OCI-LY1 (cell line): ENCODE results near the gene TSPAN5.

Source experiments
- H2AFZ ChIP-seq: fragments of 200-600 bp; sonication (generic), shearing (Covaris generic); 2 replicates; pipeline ENCODE4 v1.6.0; 2014; ENCODE audit warnings: antibody characterized with exemption, mild to moderate bottlenecking, low read length
- H3F3A ChIP-seq: fragments of 200-600 bp; sonication (generic), shearing (Covaris generic); 2 replicates; pipeline ENCODE4 v1.6.0; 2014; ENCODE audit warnings: mild to moderate bottlenecking, antibody characterized with exemption, low read length, moderate library complexity; ENCODE audit not compliant: insufficient read depth
- H3K27ac ChIP-seq: fragments of 200-600 bp; sonication (generic); 2 replicates; pipeline ENCODE4 v1.5.1; 2014; ENCODE audit warnings: low read length, mixed run types, mild to moderate bottlenecking, low read depth; ENCODE audit not compliant: poor library complexity, severe bottlenecking
- H3K27me3 ChIP-seq: fragments of 200-600 bp; sonication (generic); 2 replicates; pipeline ENCODE4 v1.6.0; 2014; ENCODE audit warnings: antibody characterized with exemption, mild to moderate bottlenecking, low read length, moderate library complexity; ENCODE audit not compliant: insufficient read depth
- H3K36me3 ChIP-seq: fragments of 200-600 bp; sonication (generic); 2 replicates; pipeline ENCODE4 v1.6.1; 2014; ENCODE audit warnings: mild to moderate bottlenecking, antibody characterized with exemption, low read length, moderate library complexity, mixed read lengths; ENCODE audit not compliant: insufficient read depth
- H3K4me1 ChIP-seq: fragments of 200-600 bp; sonication (generic); 2 replicates; pipeline ENCODE4 v1.5.1; 2014; ENCODE audit warnings: mild to moderate bottlenecking, low read length, moderate library complexity; ENCODE audit not compliant: insufficient read depth, severe bottlenecking
- H3K4me2 ChIP-seq: fragments of 200-600 bp; sonication (generic), shearing (Covaris generic); 2 replicates; pipeline ENCODE4 v1.6.1; 2014; ENCODE audit warnings: low read length
- H3K4me3 ChIP-seq: fragments of 200-600 bp; sonication (generic); 2 replicates; pipeline ENCODE4 v1.5.1; 2014; ENCODE audit warnings: low read length, low read depth, mild to moderate bottlenecking, mixed read lengths; ENCODE audit not compliant: poor library complexity, severe bottlenecking
- H3K79me2 ChIP-seq: fragments of 200-600 bp; shearing (Covaris generic); 2 replicates; pipeline ENCODE4 v1.6.1; 2016; ENCODE audit warnings: mixed run types, low read length, mixed read lengths; ENCODE audit not compliant: insufficient read depth
- H3K9ac ChIP-seq: fragments of 200-600 bp; sonication (generic), shearing (Covaris generic); 2 replicates; pipeline ENCODE4 v1.6.1; 2014; ENCODE audit warnings: mild to moderate bottlenecking, low read length, mixed read lengths
- H3K9me2 ChIP-seq: fragments of 200-600 bp; sonication (generic), shearing (Covaris generic); 2 replicates; pipeline ENCODE4 v1.6.1; 2014; ENCODE audit warnings: low read depth, mild to moderate bottlenecking, low read length, mixed read lengths
- H3K9me3 ChIP-seq: fragments of 200-600 bp; shearing (Covaris generic); 2 replicates; pipeline ENCODE4 v1.6.1; 2014; ENCODE audit warnings: low read length, mixed read lengths
- H4K20me1 ChIP-seq: fragments of 200-600 bp; sonication (generic), shearing (Covaris generic); 2 replicates; pipeline ENCODE4 v1.6.0; 2016; ENCODE audit warnings: mild to moderate bottlenecking, low read length; ENCODE audit not compliant: insufficient read depth
- EZH2 ChIP-seq: fragments of 200-600 bp; sonication (generic), shearing (Covaris generic); IDR thresholded peaks from 2 replicates; pipeline ENCODE4 v1.8.0; 2017; ENCODE audit warnings: borderline replicate concordance, mixed run types, mild to moderate bottlenecking, antibody characterized with exemption, low read length, moderate library complexity, mixed read lengths
- TF ChIP-seq, protein P1 (sequence below): fragments of 200-600 bp; sonication (generic), shearing (Covaris generic); IDR thresholded peaks from 2 replicates; pipeline ENCODE4 v1.5.1; 2017; ENCODE audit warnings: mild to moderate bottlenecking, antibody characterized with exemption, low read length, moderate library complexity, mixed read lengths

Gene TSPAN5

GRCh38 chr4:98687876-98688275 lies 29.5 kb upstream of the TSPAN5 start:
- Histone ChIP-seq H3K27ac (no peak overlapping the region), H3K4me3 (no peak overlapping the region), H3K36me3 (no peaks in the 10 kb centered on the region), H3K9me3 (no peaks in the 10 kb centered on the region), H3K79me2 (no peaks in the 10 kb centered on the region), H2AFZ (no peak overlapping the region), H3F3A (no peaks in the 10 kb centered on the region), H4K20me1 (no peaks in the 10 kb centered on the region), H3K9me2 (no peaks in the 10 kb centered on the region), H3K9ac (no peak overlapping the region), H3K4me2 (no peak overlapping the region), H3K4me1 (no peaks in the 10 kb centered on the region), H3K27me3 (no peaks in the 10 kb centered on the region)
- TF ChIP-seq EZH2 = no peak
- TF ChIP-seq, protein P1, sequence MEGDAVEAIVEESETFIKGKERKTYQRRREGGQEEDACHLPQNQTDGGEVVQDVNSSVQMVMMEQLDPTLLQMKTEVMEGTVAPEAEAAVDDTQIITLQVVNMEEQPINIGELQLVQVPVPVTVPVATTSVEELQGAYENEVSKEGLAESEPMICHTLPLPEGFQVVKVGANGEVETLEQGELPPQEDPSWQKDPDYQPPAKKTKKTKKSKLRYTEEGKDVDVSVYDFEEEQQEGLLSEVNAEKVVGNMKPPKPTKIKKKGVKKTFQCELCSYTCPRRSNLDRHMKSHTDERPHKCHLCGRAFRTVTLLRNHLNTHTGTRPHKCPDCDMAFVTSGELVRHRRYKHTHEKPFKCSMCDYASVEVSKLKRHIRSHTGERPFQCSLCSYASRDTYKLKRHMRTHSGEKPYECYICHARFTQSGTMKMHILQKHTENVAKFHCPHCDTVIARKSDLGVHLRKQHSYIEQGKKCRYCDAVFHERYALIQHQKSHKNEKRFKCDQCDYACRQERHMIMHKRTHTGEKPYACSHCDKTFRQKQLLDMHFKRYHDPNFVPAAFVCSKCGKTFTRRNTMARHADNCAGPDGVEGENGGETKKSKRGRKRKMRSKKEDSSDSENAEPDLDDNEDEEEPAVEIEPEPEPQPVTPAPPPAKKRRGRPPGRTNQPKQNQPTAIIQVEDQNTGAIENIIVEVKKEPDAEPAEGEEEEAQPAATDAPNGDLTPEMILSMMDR = no peak

- no peak overlapping the region for H3K4me2 ChIP-seq
- H4K20me1 ChIP-seq = no peaks in the 10 kb centered on the region
- TF ChIP-seq, protein P1 = no peak
- no peak for TF ChIP-seq EZH2
- H3K36me3 ChIP-seq = no peaks in the 10 kb centered on the region
- H3F3A ChIP-seq = no peaks in the 10 kb centered on the region
- H3K4me3 ChIP-seq = no peak overlapping the region
- H3K79me2 ChIP-seq = no peaks in the 10 kb centered on the region
- H3K9me2 ChIP-seq = no peaks in the 10 kb centered on the region
- no peak overlapping the region for H2AFZ ChIP-seq
- H3K27me3 ChIP-seq = no peaks in the 10 kb centered on the region
- H3K4me1 ChIP-seq = no peaks in the 10 kb centered on the region
- H3K27ac ChIP-seq = no peak overlapping the region
- no peak overlapping the region for H3K9ac ChIP-seq
- H3K9me3 ChIP-seq = no peaks in the 10 kb centered on the region
Observed at GRCh38 chr4:98686847-98687246, 28.4 kb upstream of the TSPAN5 start.

DNA sequence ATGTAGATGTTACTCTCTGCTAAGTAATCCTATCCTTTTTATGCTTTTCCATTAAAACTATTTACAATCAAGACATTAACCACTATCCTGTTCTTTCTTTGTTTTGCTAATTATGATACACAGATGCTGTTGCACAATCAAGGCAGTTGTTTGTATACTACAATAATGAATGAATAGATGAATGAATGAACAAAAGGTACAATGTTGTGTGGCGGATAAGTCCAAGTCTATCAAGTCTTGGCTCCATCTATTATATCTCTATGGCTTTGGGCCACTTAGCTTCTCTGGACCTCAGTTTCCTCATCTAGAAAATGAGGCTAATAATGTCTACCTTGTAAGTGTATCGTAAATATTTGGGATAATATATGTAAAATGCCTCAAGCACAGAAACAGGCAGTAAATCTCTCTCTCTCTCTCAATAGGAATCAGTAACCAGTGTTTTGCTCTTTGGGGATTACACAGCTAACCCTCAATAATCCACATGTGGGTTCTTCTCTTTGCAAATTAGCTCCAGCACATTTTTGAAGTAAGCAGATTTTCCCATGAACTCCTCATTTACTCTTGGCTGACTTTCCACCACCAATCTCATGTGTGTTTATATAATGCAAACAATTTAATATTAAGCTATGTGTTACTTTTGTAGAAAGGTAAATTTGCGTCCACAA lies 27.8 kb upstream of the TSPAN5 start:
- Histone ChIP-seq H3K9me2 (no peaks in the 10 kb centered on the region), H3K27me3 (no peaks in the 10 kb centered on the region), H3K4me2 (no peak overlapping the region), H4K20me1 (no peaks in the 10 kb centered on the region), H3K36me3 (no peaks in the 10 kb centered on the region), H3K9ac (no peak overlapping the region), H3F3A (no peaks in the 10 kb centered on the region), H3K27ac (no peak overlapping the region), H3K9me3 (no peaks in the 10 kb centered on the region), H3K4me3 (no peak overlapping the region), H2AFZ (no peak overlapping the region), H3K79me2 (no peaks in the 10 kb centered on the region), H3K4me1 (no peaks in the 10 kb centered on the region)
- no peak for TF ChIP-seq EZH2
- TF ChIP-seq, protein P1 = no peak
